RWPE2 (cell line): Measurements from ENCODE around the gene KRT2.

Experiments
- ATAC-seq: fragments of 200-7000 bp; cut with Tn5 transposase; 3 replicates; pipeline ENCODE4 v1.9.1; 2021; ENCODE audit warnings: low read depth
- DNase-seq: peaks from one replicate; pipeline ENCODE4 v3.0.0-alpha.2; 2020; ENCODE audit warnings: low spot score
- H3K27ac ChIP-seq: fragments of 450-650 bp; 2 replicates; pipeline ENCODE4 v1.5.1; 2017; ENCODE audit warnings: mild to moderate bottlenecking; ENCODE audit not compliant: poor library complexity, severe bottlenecking
- H3K27me3 ChIP-seq: fragments of 250-450 bp; sonication (Bioruptor Pico); 2 replicates; pipeline ENCODE4 v1.5.1; 2021; ENCODE audit warnings: mild to moderate bottlenecking, moderate library complexity; ENCODE audit not compliant: insufficient read depth, poor library complexity, severe bottlenecking
- H3K36me3 ChIP-seq: fragments of 250-450 bp; sonication (Bioruptor Pico); 2 replicates; pipeline ENCODE4 v1.5.1; 2020; ENCODE audit warnings: low read depth, mild to moderate bottlenecking, moderate library complexity
- H3K4me1 ChIP-seq: fragments of 250-450 bp; sonication (Bioruptor Pico); 2 replicates; pipeline ENCODE4 v1.5.1; 2021; ENCODE audit warnings: mild to moderate bottlenecking, moderate library complexity; ENCODE audit not compliant: insufficient read depth, poor library complexity, severe bottlenecking
- H3K4me3 ChIP-seq: fragments of 250-450 bp; sonication (Bioruptor Pico); 2 replicates; pipeline ENCODE4 v1.5.1; 2021; ENCODE audit warnings: mild to moderate bottlenecking, moderate library complexity; ENCODE audit not compliant: severe bottlenecking
- H3K9me3 ChIP-seq: fragments of 250-450 bp; sonication (Bioruptor Pico); 2 replicates; pipeline ENCODE4 v1.5.1; 2021; ENCODE audit warnings: mild to moderate bottlenecking, moderate library complexity; ENCODE audit not compliant: severe bottlenecking
- CTCF ChIP-seq: fragments of 450-650 bp; IDR thresholded peaks from one replicate; pipeline ENCODE4 v1.5.1; 2017; ENCODE audit warnings: mild to moderate bottlenecking, moderate library complexity; ENCODE audit not compliant: poor library complexity, severe bottlenecking

The KRT2 gene

GRCh38 chr12:52615912-52616311 is 36.1 kb downstream of the KRT2 start:
- no peak for TF ChIP-seq CTCF
- Histone ChIP-seq H3K9me3 (no peaks in the 10 kb centered on the region), H3K4me1 (no peaks in the 10 kb centered on the region), H3K4me3 (no peak overlapping the region), H3K27me3 (no peaks in the 10 kb centered on the region), H3K27ac (no peak overlapping the region), H3K36me3 (no peaks in the 10 kb centered on the region)
- DNase-seq, result no peak
- ATAC-seq, result no peak

- Histone ChIP-seq H3K27me3 (no peaks in the 10 kb centered on the region), H3K4me3 (no peak overlapping the region), H3K27ac (no peak overlapping the region), H3K9me3 (no peaks in the 10 kb centered on the region), H3K36me3 (no peaks in the 10 kb centered on the region), H3K4me1 (no peaks in the 10 kb centered on the region)
- TF ChIP-seq CTCF, result no peak
- no peak for ATAC-seq
- DNase-seq, result no peak
These were observed 36.7 kb downstream of the KRT2 start for GRCh38 chr12:52615208-52615868.

- Histone ChIP-seq H3K27ac (no peak overlapping the region), H3K4me3 (no peak overlapping the region), H3K4me1 (no peaks in the 10 kb centered on the region), H3K27me3 (no peaks in the 10 kb centered on the region), H3K36me3 (no peaks in the 10 kb centered on the region), H3K9me3 (no peaks in the 10 kb centered on the region)
- no peak for TF ChIP-seq CTCF
- no peak for ATAC-seq
- no peak for DNase-seq
These were observed 37.4 kb downstream of the KRT2 start for GRCh38 chr12:52614381-52615207.

- no peak for TF ChIP-seq CTCF
- ATAC-seq (no peak), DNase-seq (no peak)
- Histone ChIP-seq H3K27ac (no peak overlapping the region), H3K36me3 (no peaks in the 10 kb centered on the region), H3K4me1 (no peaks in the 10 kb centered on the region), H3K4me3 (no peak overlapping the region), H3K9me3 (no peaks in the 10 kb centered on the region), H3K27me3 (no peaks in the 10 kb centered on the region)
These were observed 38.5 kb downstream of the KRT2 start for GRCh38 chr12:52613384-52614030.
